Measurements from ENCODE around the gene LINC01488.

DNA sequence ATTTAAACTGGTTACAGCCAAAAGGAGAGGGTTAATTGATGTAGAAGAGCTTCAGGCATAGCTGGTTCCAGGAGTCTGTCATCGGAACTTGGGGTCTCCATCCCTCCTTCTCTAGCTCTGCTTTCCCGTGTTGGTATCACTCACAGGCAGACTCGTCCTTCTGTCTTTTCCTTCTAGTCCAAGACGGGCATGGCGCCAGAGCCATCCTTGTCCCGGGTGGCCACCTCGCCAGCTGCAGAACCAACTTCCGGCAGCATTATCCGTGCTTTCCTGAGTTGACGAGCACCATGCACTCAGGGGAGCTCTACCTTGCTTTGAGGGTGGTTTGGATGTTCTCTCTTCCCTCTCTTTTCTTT lies 14.7 kb downstream of the LINC01488 start:
- no peak for TF ChIP-seq EZH2phosphoT487 (IDR thresholded peaks at IDR 0.05; ENCODE audit: borderline replicate concordance, low read length)
- TF ChIP-seq, protein P1, sequence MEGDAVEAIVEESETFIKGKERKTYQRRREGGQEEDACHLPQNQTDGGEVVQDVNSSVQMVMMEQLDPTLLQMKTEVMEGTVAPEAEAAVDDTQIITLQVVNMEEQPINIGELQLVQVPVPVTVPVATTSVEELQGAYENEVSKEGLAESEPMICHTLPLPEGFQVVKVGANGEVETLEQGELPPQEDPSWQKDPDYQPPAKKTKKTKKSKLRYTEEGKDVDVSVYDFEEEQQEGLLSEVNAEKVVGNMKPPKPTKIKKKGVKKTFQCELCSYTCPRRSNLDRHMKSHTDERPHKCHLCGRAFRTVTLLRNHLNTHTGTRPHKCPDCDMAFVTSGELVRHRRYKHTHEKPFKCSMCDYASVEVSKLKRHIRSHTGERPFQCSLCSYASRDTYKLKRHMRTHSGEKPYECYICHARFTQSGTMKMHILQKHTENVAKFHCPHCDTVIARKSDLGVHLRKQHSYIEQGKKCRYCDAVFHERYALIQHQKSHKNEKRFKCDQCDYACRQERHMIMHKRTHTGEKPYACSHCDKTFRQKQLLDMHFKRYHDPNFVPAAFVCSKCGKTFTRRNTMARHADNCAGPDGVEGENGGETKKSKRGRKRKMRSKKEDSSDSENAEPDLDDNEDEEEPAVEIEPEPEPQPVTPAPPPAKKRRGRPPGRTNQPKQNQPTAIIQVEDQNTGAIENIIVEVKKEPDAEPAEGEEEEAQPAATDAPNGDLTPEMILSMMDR (IDR thresholded peaks at IDR 0.05; ENCODE audit: low read depth, low read length, poor library complexity, severe bottlenecking): no peak

Data from DOHH2 (cell line).